Type B pancreatic cell (in vitro differentiated cells): ENCODE measurements around the gene TTC22. TPM values are rescaled to one million over a fixed set of nuclear protein-coding genes. Genes with fewer than 3 reads are reported as not detected.

Experiments used
- DNase-seq: peaks from one replicate; pipeline ENCODE4 v3.0.0; 2021; ENCODE audit warnings: mixed read lengths; ENCODE audit not compliant: unreplicated experiment; ENCODE audit errors: extremely low spot score
- H3K27ac Mint-ChIP-seq: 2 replicates; pipeline ENCODE4 v1.8.0; 2021; ENCODE audit warnings: mild to moderate bottlenecking, mixed read lengths
- H3K27me3 Mint-ChIP-seq: 2 replicates; pipeline ENCODE4 v1.8.0; 2021; ENCODE audit warnings: mixed read lengths
- H3K36me3 Mint-ChIP-seq: 2 replicates; pipeline ENCODE4 v1.8.0; 2021; ENCODE audit warnings: mixed read lengths
- H3K4me1 Mint-ChIP-seq: one replicate; pipeline ENCODE4 v1.8.0; 2021; ENCODE audit warnings: mixed read lengths; ENCODE audit not compliant: unreplicated experiment
- H3K4me3 Mint-ChIP-seq: 2 replicates; pipeline ENCODE4 v1.8.0; 2021; ENCODE audit warnings: mild to moderate bottlenecking, mixed read lengths
- H3K9me3 Mint-ChIP-seq: 2 replicates; pipeline ENCODE4 v1.8.0; 2021; ENCODE audit warnings: mixed read lengths
- total RNA-seq: library from RNA; stranded (reverse); gene quantifications from 2 replicates; pipeline ENCODE4 v1.2.1, GENCODE V29; 2021; ENCODE audit warnings: low replicate concordance
- TF ChIP-seq, protein P1 (sequence below): fragments of 200-600 bp; sonication (generic); conservative IDR thresholded peaks from 2 replicates; pipeline ENCODE4 v1.5.0; 2021; ENCODE audit warnings: antibody characterized with exemption, mild to moderate bottlenecking

The TTC22 gene
- total RNA-seq, 1 donor from 2014 or later: 7.0 TPM

DNA sequence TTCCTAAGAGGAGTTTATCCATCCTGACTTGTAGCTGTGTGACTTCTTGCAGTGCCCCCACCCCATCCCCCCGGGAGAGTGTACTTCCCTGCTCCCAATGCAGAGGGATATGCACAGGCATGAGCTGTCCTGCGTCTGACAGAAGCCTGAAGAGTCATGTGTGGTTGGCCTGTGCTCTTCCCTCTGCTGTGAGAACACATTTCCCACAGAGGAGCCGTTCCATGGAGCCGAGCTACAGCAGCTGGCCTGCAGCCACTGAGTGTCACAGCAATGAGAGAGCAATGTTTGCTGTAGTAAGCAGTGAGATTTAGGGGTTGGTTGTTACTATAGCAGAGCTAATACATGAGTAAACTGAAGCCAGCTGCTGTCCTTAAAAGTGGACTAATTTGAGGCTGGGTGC, 58.8 kb downstream of the TTC22 start:
- H3K4me1 Mint-ChIP-seq: no peaks in the 10 kb centered on the region
- H3K36me3 Mint-ChIP-seq: peaks cover 12% of the 10 kb centered on the region
- H3K4me3 Mint-ChIP-seq: no peak overlapping the region
- no peaks in the 10 kb centered on the region for H3K27me3 Mint-ChIP-seq
- DNase-seq: no peak
- no peaks in the 10 kb centered on the region for H3K9me3 Mint-ChIP-seq
- TF ChIP-seq, protein P1, sequence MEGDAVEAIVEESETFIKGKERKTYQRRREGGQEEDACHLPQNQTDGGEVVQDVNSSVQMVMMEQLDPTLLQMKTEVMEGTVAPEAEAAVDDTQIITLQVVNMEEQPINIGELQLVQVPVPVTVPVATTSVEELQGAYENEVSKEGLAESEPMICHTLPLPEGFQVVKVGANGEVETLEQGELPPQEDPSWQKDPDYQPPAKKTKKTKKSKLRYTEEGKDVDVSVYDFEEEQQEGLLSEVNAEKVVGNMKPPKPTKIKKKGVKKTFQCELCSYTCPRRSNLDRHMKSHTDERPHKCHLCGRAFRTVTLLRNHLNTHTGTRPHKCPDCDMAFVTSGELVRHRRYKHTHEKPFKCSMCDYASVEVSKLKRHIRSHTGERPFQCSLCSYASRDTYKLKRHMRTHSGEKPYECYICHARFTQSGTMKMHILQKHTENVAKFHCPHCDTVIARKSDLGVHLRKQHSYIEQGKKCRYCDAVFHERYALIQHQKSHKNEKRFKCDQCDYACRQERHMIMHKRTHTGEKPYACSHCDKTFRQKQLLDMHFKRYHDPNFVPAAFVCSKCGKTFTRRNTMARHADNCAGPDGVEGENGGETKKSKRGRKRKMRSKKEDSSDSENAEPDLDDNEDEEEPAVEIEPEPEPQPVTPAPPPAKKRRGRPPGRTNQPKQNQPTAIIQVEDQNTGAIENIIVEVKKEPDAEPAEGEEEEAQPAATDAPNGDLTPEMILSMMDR: no peak
- H3K27ac Mint-ChIP-seq: no peak overlapping the region

DNA sequence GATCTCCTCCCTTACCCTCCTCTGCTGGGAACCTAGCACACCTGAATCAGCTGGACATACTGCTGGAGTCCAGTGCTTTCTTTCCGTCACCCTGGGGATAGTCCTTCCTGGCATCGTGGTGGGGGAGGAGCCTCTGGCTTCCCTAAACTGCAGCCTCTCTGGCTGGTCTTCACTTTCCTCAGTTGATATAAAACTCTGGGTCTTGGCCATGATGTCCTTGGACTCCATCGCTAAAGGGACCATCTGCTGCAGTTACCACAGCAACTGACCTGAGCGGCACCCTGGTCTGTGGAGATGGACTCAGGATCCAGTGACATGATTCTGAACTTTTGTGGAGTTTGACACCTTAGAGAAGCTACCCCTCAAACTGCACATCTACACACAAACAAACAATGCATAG, 59.6 kb downstream of the TTC22 start:
- Mint-ChIP-seq H3K27me3 (no peaks in the 10 kb centered on the region), H3K4me1 (no peaks in the 10 kb centered on the region), H3K4me3 (no peak overlapping the region), H3K27ac (no peak overlapping the region), H3K36me3 (peaks cover 19% of the 10 kb centered on the region), H3K9me3 (no peaks in the 10 kb centered on the region)
- DNase-seq: no peak
- TF ChIP-seq, protein P1: no peak

DNA sequence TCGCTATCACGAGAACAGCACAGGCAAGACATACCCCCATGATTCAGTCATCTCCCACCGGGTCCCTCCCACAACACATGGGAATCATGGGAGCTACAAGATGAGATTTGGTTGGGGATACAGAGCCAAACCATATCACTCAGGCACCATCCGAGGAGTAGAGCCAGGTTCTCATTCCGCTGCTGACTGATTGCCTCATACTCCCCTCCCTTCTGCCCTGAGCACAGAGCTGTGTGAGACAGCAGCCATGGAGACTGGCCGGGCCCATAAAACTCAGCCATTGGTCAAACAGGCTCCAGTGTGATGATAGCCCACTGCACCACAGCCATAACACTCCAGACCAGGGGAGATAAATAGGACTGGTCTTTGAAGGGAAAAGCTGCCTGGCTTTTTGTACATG, 62.9 kb downstream of the TTC22 start:
- no peak overlapping the region for H3K27ac Mint-ChIP-seq
- peaks cover 24% of the 10 kb centered on the region for H3K36me3 Mint-ChIP-seq
- no peaks in the 10 kb centered on the region for H3K4me1 Mint-ChIP-seq
- H3K9me3 Mint-ChIP-seq: no peaks in the 10 kb centered on the region
- no peaks in the 10 kb centered on the region for H3K27me3 Mint-ChIP-seq
- no peak overlapping the region for H3K4me3 Mint-ChIP-seq
- DNase-seq: no peak
- TF ChIP-seq, protein P1: no peak

DNA sequence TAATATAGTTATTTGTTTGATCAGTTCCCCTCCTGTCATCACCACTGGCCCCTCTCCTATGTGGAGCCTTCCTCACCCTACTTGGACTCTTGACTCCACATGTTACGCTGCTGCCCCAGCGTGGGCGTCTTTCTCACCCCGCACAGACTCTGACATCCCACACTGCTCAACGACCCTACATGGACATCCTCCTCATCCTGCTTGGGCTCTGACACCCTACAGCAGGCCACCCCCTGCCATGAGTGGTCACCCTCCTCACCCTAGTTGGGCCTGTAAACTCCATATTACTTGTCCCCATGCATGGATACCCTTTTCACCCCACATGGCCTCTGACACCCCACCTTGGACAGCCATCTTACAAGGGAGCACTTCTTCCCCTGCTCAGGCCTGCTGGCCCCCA, 64.4 kb downstream of the TTC22 start:
- DNase-seq: no peak
- Mint-ChIP-seq H3K27me3 (no peaks in the 10 kb centered on the region), H3K9me3 (no peaks in the 10 kb centered on the region), H3K4me1 (no peaks in the 10 kb centered on the region), H3K36me3 (peaks cover 22% of the 10 kb centered on the region), H3K4me3 (no peak overlapping the region), H3K27ac (no peak overlapping the region)
- TF ChIP-seq, protein P1: no peak

Other genes starting within 250 kb of the TTC22 start
- gene FAM151A, start 177.8 kb downstream of the TTC22 start, total RNA-seq: 0.39 and 5.8 TPM in 2 replicates
- 0.19 and 0.79 TPM in 2 replicates for gene MROH7, start 159.5 kb downstream of the TTC22 start, total RNA-seq
- gene TTC4, start 85.5 kb downstream of the TTC22 start, total RNA-seq: 21.4 and 25.8 TPM in 2 replicates
- 9.5 and 10.2 TPM in 2 replicates for gene PARS2, start 36.8 kb downstream of the TTC22 start, total RNA-seq
- 119 and 149 TPM in 2 replicates for gene DHCR24, start 85.9 kb upstream of the TTC22 start, total RNA-seq
- 2.9 and 3.8 TPM in 2 replicates for gene TMEM61, start 179.3 kb upstream of the TTC22 start, total RNA-seq
- 0.05 TPM in 1 of 2 replicates, not detected in the other for gene BSND, start 197.6 kb upstream of the TTC22 start, total RNA-seq
- gene PCSK9, start 238.2 kb upstream of the TTC22 start, total RNA-seq: 9.5 and 15.3 TPM in 2 replicates